Breast epithelium (tissue), 3 donors: Measurements from ENCODE around the gene KRT3.

Experiments
- POLR2A ChIP-seq: fragments of 450-650 bp; IDR thresholded peaks from one replicate; pipeline ENCODE4 v1.6.1; 2016; ENCODE audit warnings: antibody characterized with exemption, mild to moderate bottlenecking, moderate library complexity
- POLR2AphosphoS5 ChIP-seq, 3 donors: sonication (generic); formaldehyde crosslinking; IDR thresholded peaks; one replicate each; pipeline ENCODE4 v1.6.1; 2017; ENCODE audit warnings: antibody characterized with exemption in 3 of 3
- TF ChIP-seq, protein P1 (sequence below), 3 donors: fragments of 450-650 bp; IDR thresholded peaks; one replicate each; pipeline ENCODE4 v1.5.1; 2016 to 2017; ENCODE audit warnings: antibody characterized with exemption in 3 of 3, mild to moderate bottlenecking in 3 of 3, moderate library complexity in 3 of 3

DNA sequence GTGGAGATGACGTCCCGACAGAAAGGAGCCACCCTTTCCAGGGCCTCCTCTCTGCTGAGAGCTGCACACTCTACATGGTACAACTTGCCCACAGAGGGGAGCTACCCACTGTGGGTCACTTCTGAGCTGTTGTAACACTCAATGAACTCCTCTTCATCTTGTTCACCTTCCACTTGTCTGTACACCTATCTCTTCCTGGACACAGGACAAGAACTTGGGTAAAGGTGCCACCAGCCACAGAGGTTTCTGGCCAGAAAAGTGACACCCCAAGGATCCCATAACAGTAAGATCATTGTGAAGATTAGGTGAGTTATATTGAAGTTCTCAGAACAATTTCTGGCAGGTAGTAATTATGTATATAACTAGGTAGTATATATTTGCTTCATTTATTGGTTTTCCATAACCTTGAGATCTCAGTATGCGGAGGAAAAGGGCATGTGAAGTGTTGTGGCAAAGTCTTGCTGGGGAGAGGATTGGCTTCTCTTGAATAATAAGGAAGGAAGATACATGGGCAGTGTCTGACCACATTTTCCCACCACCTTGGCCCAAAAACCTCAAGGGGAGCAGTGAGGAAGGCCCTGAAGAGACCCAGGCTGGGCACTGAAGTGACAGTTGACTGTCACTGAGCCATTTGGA, 53.0 kb downstream of the KRT3 start:
- TF ChIP-seq POLR2A, result no peak
- TF ChIP-seq, protein P1, sequence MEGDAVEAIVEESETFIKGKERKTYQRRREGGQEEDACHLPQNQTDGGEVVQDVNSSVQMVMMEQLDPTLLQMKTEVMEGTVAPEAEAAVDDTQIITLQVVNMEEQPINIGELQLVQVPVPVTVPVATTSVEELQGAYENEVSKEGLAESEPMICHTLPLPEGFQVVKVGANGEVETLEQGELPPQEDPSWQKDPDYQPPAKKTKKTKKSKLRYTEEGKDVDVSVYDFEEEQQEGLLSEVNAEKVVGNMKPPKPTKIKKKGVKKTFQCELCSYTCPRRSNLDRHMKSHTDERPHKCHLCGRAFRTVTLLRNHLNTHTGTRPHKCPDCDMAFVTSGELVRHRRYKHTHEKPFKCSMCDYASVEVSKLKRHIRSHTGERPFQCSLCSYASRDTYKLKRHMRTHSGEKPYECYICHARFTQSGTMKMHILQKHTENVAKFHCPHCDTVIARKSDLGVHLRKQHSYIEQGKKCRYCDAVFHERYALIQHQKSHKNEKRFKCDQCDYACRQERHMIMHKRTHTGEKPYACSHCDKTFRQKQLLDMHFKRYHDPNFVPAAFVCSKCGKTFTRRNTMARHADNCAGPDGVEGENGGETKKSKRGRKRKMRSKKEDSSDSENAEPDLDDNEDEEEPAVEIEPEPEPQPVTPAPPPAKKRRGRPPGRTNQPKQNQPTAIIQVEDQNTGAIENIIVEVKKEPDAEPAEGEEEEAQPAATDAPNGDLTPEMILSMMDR (IDR thresholded peaks at IDR 0.05), result no peak
- no peak for TF ChIP-seq POLR2AphosphoS5 (IDR thresholded peaks at IDR 0.05)
